ENCODE results near the gene UBXN7. TPM values are rescaled to one million over a fixed set of nuclear protein-coding genes. Genes with fewer than 3 reads are reported as not detected.
"Not testable (repeated sequence)": the region's sequence is repeated elsewhere in the genome, so short reads cannot be mapped to it uniquely, and the experiment has no call there.

Gene UBXN7
- total RNA-seq, 2 donors from 2014 or later = 21.1 to 22.2 TPM

DNA sequence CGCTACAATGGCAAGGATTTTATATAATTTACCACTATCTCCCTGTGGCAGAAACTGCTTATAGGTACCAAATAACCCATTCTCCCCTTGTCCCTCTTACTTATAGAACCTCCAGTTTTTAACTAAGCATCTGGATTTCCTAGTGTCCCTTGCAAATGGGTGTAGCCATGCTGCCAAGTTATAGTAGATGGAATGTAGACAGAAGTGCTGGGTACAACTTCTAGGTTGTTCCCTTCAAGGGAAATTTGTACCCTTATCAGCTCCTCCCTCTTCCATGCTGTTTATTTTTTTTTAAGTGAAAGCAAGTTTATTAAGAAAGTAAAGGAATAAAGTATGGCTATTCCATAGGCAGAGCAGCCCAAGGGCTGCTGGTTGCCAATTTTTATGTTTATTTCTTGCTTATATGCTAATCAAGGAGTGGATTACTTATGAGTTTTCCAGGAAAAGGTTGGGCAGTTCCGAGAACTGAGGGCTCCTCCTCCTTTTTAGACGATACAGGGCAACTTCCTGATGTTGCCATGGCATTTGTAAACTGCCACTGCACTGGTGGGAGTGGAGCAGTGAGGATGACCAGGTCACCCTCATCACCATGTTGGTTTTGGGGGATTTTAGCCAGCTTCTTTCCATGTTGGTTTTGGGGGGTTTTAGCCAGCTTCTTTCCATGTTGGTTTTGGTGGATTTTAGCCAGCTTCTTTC is 53.9 kb downstream of the UBXN7 start:
- Histone ChIP-seq H3K9me3 (no peaks in the 10 kb centered on the region), H3K4me3 (no peak overlapping the region), H3K4me1 (ENCODE audit: control insufficient read depth in 1 of 2, low read depth in 2 of 2) (no peaks in the 10 kb centered on the region), H3K27ac (no peak overlapping the region), H3K27me3 (replicated peaks; ENCODE audit: insufficient read depth) (no peaks in the 10 kb centered on the region), H3K36me3 (peaks cover 5% of the 10 kb centered on the region)
- ATAC-seq (ENCODE audit: insufficient number of reproducible peaks, low FRiP score, low read depth) (no peak), DNase-seq (ENCODE audit: low spot score) (no peak)
- TF ChIP-seq, protein P1, sequence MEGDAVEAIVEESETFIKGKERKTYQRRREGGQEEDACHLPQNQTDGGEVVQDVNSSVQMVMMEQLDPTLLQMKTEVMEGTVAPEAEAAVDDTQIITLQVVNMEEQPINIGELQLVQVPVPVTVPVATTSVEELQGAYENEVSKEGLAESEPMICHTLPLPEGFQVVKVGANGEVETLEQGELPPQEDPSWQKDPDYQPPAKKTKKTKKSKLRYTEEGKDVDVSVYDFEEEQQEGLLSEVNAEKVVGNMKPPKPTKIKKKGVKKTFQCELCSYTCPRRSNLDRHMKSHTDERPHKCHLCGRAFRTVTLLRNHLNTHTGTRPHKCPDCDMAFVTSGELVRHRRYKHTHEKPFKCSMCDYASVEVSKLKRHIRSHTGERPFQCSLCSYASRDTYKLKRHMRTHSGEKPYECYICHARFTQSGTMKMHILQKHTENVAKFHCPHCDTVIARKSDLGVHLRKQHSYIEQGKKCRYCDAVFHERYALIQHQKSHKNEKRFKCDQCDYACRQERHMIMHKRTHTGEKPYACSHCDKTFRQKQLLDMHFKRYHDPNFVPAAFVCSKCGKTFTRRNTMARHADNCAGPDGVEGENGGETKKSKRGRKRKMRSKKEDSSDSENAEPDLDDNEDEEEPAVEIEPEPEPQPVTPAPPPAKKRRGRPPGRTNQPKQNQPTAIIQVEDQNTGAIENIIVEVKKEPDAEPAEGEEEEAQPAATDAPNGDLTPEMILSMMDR (IDR thresholded peaks at IDR 0.05) = no peak

DNA sequence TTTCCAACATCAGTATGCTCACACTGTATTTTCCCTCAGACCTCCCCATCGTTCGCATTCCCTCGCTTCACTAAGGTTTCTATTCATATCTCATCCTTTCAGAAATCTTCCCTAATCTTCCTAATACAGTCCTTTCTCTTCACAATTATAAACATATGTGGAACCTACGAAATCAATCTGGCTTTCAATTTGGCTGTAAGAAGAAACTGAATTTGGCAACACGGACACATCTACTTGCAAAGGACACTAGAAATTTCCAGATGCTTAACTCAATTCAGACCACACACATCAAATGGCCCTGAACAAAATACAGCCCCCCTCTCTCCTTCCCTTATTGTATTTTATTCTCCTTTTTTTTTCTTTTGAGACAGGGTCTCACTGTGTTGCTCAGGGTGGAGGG is 54.9 kb downstream of the UBXN7 start:
- DNase-seq (ENCODE audit: low spot score) (no peak), ATAC-seq (ENCODE audit: insufficient number of reproducible peaks, low FRiP score, low read depth) (no peak)
- no peak overlapping the region for H3K27ac ChIP-seq
- peaks cover 5% of the 10 kb centered on the region for H3K36me3 ChIP-seq
- no peaks in the 10 kb centered on the region for H3K4me1 ChIP-seq (ENCODE audit: control insufficient read depth in 1 of 2, low read depth in 2 of 2)
- TF ChIP-seq, protein P1 (IDR thresholded peaks at IDR 0.05) = no peak
- H3K9me3 ChIP-seq = no peaks in the 10 kb centered on the region
- no peaks in the 10 kb centered on the region for H3K27me3 ChIP-seq (replicated peaks; ENCODE audit: insufficient read depth)
- no peak overlapping the region for H3K4me3 ChIP-seq

DNA sequence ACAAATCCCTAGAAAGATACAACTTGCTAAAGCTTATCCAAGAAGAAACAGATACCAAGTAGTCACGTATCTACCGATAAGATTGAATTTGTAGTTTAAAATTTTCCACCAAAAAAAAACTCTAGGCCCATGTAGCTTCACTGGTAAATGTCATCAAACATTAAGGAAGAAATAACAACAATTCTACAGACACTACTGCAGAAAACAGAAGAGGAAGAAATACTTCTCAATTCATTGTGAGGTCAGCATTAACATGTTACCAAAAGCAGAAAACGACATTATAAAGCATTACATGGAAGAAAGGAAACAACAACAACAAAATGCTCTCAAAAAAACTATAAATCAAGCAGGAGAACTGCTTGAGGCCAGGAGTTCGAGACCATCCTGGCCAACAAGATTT is 66.5 kb downstream of the UBXN7 start:
- no peaks in the 10 kb centered on the region for H3K4me1 ChIP-seq (ENCODE audit: control insufficient read depth in 1 of 2, low read depth in 2 of 2)
- H3K27ac ChIP-seq = no peak overlapping the region
- DNase-seq (ENCODE audit: low spot score) = no peak
- no peaks in the 10 kb centered on the region for H3K27me3 ChIP-seq (replicated peaks; ENCODE audit: insufficient read depth)
- TF ChIP-seq, protein P1 (IDR thresholded peaks at IDR 0.05) = no peak
- peaks cover 15% of the 10 kb centered on the region for H3K36me3 ChIP-seq
- no peak overlapping the region for H3K4me3 ChIP-seq
- H3K9me3 ChIP-seq = no peaks in the 10 kb centered on the region
- no peak for ATAC-seq (ENCODE audit: insufficient number of reproducible peaks, low FRiP score, low read depth)

DNA sequence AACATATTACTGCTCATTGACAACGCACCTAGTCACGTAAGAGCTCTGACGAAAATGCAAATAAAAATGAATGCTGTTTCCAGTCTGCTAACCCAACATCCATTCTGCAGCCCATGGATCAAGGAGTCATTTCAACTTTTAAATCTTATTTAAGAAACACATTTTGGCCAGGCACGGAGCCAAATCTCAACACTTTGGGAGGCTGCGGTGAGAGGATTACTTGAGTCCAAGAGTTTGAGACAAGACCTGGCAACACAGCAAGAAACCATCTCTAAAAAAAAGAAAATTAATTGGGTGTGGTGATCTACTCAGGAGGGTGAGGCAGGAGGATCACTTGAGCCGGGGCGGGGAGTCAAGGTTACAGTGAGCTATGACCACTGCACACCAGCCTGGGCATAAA is 71.6 kb downstream of the UBXN7 start:
- no peaks in the 10 kb centered on the region for H3K4me1 ChIP-seq (ENCODE audit: control insufficient read depth in 1 of 2, low read depth in 2 of 2)
- H3K27me3 ChIP-seq (replicated peaks; ENCODE audit: insufficient read depth) = no peaks in the 10 kb centered on the region
- H3K36me3 ChIP-seq = peaks cover 36% of the 10 kb centered on the region
- no peak overlapping the region for H3K4me3 ChIP-seq
- ATAC-seq (ENCODE audit: insufficient number of reproducible peaks, low FRiP score, low read depth) (no peak), DNase-seq (ENCODE audit: low spot score) (no peak)
- H3K9me3 ChIP-seq = no peaks in the 10 kb centered on the region
- H3K27ac ChIP-seq = no peak overlapping the region
- TF ChIP-seq, protein P1 (IDR thresholded peaks at IDR 0.05) = no peak

DNA sequence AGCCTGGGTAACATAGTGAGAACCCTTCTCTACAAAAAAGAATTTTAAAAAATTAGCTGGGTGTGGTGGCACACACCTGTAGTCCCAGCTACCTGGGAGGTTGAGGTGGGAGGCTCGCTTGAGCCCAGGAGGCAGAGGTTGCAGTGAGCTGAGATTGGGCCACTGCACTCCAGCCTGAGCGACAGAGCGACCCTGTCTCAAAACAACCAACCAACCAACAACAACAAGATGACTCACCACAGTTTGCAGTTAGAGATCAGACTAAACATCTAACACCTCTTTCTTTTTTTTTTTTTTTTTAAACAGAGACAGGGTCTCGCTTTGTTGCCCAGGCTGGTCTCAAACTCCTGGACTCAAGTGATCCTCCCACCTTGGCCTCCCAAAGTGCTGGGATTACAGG is 73.7 kb downstream of the UBXN7 start:
- not testable (repeated sequence) for H3K27me3 ChIP-seq (replicated peaks; ENCODE audit: insufficient read depth)

DNA sequence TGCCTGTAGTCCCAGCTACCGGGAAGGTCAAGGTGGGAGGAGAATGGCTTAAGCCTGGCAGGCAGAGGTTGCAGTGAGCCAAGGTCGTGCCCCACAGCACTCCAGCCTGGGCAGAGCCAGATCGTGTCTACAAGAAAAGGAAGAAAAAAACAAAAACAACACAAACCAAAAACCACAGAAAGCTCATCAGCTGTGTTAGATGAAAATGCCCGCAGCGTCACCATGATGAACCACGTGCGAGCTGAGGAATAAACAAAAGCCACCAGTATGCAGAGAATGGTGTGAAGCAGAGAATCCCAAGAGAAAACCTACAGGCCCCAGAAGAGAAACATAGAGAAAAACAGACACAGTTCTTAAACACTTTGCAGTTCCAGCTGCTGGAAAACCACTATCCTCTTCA is 74.3 kb downstream of the UBXN7 start:
- TF ChIP-seq, protein P1 (IDR thresholded peaks at IDR 0.05) = no peak
- DNase-seq (ENCODE audit: low spot score) = no peak
- Histone ChIP-seq H3K27ac (no peak overlapping the region), H3K27me3 (replicated peaks; ENCODE audit: insufficient read depth) (no peaks in the 10 kb centered on the region), H3K4me3 (no peak overlapping the region), H3K4me1 (ENCODE audit: control insufficient read depth in 1 of 2, low read depth in 2 of 2) (no peaks in the 10 kb centered on the region), H3K36me3 (peaks cover 48% of the 10 kb centered on the region), H3K9me3 (no peaks in the 10 kb centered on the region)
- no peak for ATAC-seq (ENCODE audit: insufficient number of reproducible peaks, low FRiP score, low read depth)

More for the DNA sequence above, 73.7 kb downstream of the UBXN7 start:
- H3K9me3 ChIP-seq; H3K4me3 ChIP-seq; DNase-seq (ENCODE audit: low spot score); H3K27ac ChIP-seq; ATAC-seq (ENCODE audit: insufficient number of reproducible peaks, low FRiP score, low read depth); H3K4me1 ChIP-seq (ENCODE audit: control insufficient read depth in 1 of 2, low read depth in 2 of 2): not testable (repeated sequence)
- H3K36me3 ChIP-seq = peaks cover 46% of the 10 kb centered on the region

Measured in thoracic aorta (tissue), 2 donors.